ENCODE measurements around the gene DDX25. TPM values are rescaled to one million over a fixed set of nuclear protein-coding genes. Genes with fewer than 3 reads are reported as not detected.

Gene DDX25
- total and polyA plus RNA-seq, 10 of the 15 experiments (the other 5 are each of a cell fraction or from before 2014, with no cell fraction given): 0.05 TPM; not detected in 9

DNA sequence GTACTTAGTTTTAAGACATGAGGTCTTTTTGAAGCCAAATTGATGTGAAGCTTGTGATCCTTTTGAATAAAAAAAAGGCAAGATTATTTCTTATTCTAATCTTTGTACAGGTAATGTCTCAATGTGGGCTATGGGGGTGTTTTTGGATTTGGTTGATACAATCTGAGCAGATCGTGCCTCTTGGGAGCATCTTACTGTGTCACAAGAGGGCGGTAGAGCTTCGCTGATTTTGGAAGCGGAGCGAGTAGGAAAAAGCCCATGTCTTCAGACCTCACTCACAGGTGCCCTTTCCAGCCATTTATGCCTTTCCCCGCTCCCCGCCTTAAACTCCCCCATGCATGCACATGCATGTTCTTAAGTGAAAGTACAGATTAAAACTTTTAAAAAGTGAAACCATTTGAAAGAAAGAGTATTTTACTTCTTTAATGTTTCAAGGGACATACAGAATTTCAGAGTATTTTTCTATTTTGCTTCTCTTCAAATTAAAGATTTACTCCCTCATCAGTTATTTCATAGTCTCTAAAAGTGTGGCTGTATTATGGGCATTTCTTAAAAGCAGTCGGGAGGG lies 18.8 kb downstream of the DDX25 start (continued):
- TF ChIP-seq ZNF687 (IDR thresholded peaks at IDR 0.05) (no peak), MEF2B (IDR thresholded peaks at IDR 0.05; ENCODE audit: partially characterized antibody, poor library complexity, severe bottlenecking) (peak; percentile 60), ASH2L (IDR thresholded peaks at IDR 0.05; ENCODE audit: borderline replicate concordance, low read depth) (no peak), HDAC6 (IDR thresholded peaks at IDR 0.05; ENCODE audit: unreplicated experiment) (no peak), ZBTB33 (IDR thresholded peaks at IDR 0.05) (no peak), YY1 (IDR thresholded peaks at IDR 0.05; ENCODE audit: low read depth, low read length) (peak; percentile 67; the same call in 1 of the 2 replicates), CHD4 (IDR thresholded peaks at IDR 0.05) (no peak), SMAD1 (IDR thresholded peaks at IDR 0.05; ENCODE audit: low read depth, partially characterized antibody) (no peak), SMC3 (IDR thresholded peaks at IDR 0.05; ENCODE audit: borderline replicate concordance, low read length) (peak; percentile 93), FOXM1 (IDR thresholded peaks at IDR 0.05; ENCODE audit: low read depth, low read length) (no peak), USF2 (IDR thresholded peaks at IDR 0.05; ENCODE audit: borderline replicate concordance, low read depth, low read length) (no peak), PAX8 (IDR thresholded peaks at IDR 0.05) (no peak)
- TF ChIP-seq, protein P1, sequence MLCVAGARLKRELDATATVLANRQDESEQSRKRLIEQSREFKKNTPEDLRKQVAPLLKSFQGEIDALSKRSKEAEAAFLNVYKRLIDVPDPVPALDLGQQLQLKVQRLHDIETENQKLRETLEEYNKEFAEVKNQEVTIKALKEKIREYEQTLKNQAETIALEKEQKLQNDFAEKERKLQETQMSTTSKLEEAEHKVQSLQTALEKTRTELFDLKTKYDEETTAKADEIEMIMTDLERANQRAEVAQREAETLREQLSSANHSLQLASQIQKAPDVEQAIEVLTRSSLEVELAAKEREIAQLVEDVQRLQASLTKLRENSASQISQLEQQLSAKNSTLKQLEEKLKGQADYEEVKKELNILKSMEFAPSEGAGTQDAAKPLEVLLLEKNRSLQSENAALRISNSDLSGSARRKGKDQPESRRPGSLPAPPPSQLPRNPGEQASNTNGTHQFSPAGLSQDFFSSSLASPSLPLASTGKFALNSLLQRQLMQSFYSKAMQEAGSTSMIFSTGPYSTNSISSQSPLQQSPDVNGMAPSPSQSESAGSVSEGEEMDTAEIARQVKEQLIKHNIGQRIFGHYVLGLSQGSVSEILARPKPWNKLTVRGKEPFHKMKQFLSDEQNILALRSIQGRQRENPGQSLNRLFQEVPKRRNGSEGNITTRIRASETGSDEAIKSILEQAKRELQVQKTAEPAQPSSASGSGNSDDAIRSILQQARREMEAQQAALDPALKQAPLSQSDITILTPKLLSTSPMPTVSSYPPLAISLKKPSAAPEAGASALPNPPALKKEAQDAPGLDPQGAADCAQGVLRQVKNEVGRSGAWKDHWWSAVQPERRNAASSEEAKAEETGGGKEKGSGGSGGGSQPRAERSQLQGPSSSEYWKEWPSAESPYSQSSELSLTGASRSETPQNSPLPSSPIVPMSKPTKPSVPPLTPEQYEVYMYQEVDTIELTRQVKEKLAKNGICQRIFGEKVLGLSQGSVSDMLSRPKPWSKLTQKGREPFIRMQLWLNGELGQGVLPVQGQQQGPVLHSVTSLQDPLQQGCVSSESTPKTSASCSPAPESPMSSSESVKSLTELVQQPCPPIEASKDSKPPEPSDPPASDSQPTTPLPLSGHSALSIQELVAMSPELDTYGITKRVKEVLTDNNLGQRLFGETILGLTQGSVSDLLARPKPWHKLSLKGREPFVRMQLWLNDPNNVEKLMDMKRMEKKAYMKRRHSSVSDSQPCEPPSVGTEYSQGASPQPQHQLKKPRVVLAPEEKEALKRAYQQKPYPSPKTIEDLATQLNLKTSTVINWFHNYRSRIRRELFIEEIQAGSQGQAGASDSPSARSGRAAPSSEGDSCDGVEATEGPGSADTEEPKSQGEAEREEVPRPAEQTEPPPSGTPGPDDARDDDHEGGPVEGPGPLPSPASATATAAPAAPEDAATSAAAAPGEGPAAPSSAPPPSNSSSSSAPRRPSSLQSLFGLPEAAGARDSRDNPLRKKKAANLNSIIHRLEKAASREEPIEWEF (IDR thresholded peaks at IDR 0.05; ENCODE audit: insufficient replicate concordance, low read depth, low read length): no peak
- TF ChIP-seq, protein P2, sequence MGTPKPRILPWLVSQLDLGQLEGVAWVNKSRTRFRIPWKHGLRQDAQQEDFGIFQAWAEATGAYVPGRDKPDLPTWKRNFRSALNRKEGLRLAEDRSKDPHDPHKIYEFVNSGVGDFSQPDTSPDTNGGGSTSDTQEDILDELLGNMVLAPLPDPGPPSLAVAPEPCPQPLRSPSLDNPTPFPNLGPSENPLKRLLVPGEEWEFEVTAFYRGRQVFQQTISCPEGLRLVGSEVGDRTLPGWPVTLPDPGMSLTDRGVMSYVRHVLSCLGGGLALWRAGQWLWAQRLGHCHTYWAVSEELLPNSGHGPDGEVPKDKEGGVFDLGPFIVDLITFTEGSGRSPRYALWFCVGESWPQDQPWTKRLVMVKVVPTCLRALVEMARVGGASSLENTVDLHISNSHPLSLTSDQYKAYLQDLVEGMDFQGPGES (IDR thresholded peaks at IDR 0.05): no peak

All from GM12878 (cell line).